Neuronal stem cell (in vitro differentiated cells): ENCODE results near the gene KIF18B. TPM values are rescaled to one million over a fixed set of nuclear protein-coding genes. Genes with fewer than 3 reads are reported as not detected.
A peak's percentile ranks its signal among the peaks of the same experiment; 100 is the strongest.

Experiments used
- DNase-seq: peaks from one replicate; pipeline ENCODE4 v3.0.0-alpha.2; 2013; ENCODE audit warnings: low spot score
- H2AFZ ChIP-seq: one replicate; pipeline ENCODE4 v1.6.1; 2013; ENCODE audit warnings: mild to moderate bottlenecking, low read length, inconsistent platforms
- H2AK5ac ChIP-seq: 2 replicates; pipeline ENCODE4 v1.6.1; 2013; ENCODE audit warnings: low read depth, mild to moderate bottlenecking, inconsistent platforms, low read length, moderate library complexity, mixed read lengths
- H2BK120ac ChIP-seq: 2 replicates; pipeline ENCODE4 v1.6.1; 2013; ENCODE audit warnings: low read depth, mild to moderate bottlenecking, inconsistent platforms, low read length, moderate library complexity, mixed read lengths
- H2BK12ac ChIP-seq: one replicate; pipeline ENCODE4 v1.6.1; 2013; ENCODE audit warnings: low read length, inconsistent platforms
- H2BK15ac ChIP-seq: 2 replicates; pipeline ENCODE4 v1.6.1; 2013; ENCODE audit warnings: mild to moderate bottlenecking, low read length, inconsistent platforms, mixed read lengths
- H2BK5ac ChIP-seq: one replicate; pipeline ENCODE4 v1.6.1; 2013; ENCODE audit warnings: inconsistent platforms, mild to moderate bottlenecking, low read length, moderate library complexity
- H3K14ac ChIP-seq: one replicate; pipeline ENCODE4 v1.6.1; 2013; ENCODE audit warnings: low read length, inconsistent platforms
- H3K18ac ChIP-seq: 2 replicates; pipeline ENCODE4 v1.6.1; 2013; ENCODE audit warnings: low read length, inconsistent platforms
- H3K23ac ChIP-seq: 2 replicates; pipeline ENCODE4 v1.6.1; 2013; ENCODE audit warnings: low read depth, mild to moderate bottlenecking, mixed read lengths, low read length, inconsistent platforms; ENCODE audit not compliant: poor library complexity
- H3K27ac ChIP-seq: replicated peaks from 3 replicates; pipeline ENCODE4 v1.5.1; 2013; ENCODE audit warnings: low read length, inconsistent platforms
- H3K27me3 ChIP-seq, 3 experiments: 2 replicates each; pipeline ENCODE4 v1.6.1; 2013; ENCODE audit warnings: low read length in 3 of 3, mild to moderate bottlenecking in 2 of 3, inconsistent platforms in 1 of 3, low read depth in 1 of 3, mixed read lengths in 1 of 3, moderate library complexity in 1 of 3; ENCODE audit not compliant: control insufficient read depth in 3 of 3, insufficient read depth in 3 of 3
- H3K36me3 ChIP-seq, 2 donors: replicated peaks in 1 of 2; 2 replicates each; pipeline ENCODE4 v1.6.1; 2013; ENCODE audit warnings: low read length in 2 of 2; ENCODE audit not compliant: control insufficient read depth in 2 of 2, insufficient read depth in 2 of 2
- H3K4ac ChIP-seq: 2 replicates; pipeline ENCODE4 v1.6.1; 2013; ENCODE audit warnings: inconsistent platforms, mild to moderate bottlenecking, low read length, moderate library complexity
- H3K4me1 ChIP-seq, 2 donors: 1 replicate in 1 of 2; 2 replicates in 1 of 2; pipeline ENCODE4 v1.6.1; 2013; ENCODE audit warnings: low read length in 2 of 2, low read depth in 1 of 2; ENCODE audit not compliant: control insufficient read depth in 2 of 2, insufficient read depth in 1 of 2
- H3K4me2 ChIP-seq: one replicate; pipeline ENCODE4 v1.6.1; 2013; ENCODE audit warnings: mild to moderate bottlenecking, low read length, inconsistent platforms; ENCODE audit not compliant: insufficient read depth, poor library complexity, severe bottlenecking
- H3K4me3 ChIP-seq, 2 donors: 2 replicates each; pipeline ENCODE4 v1.5.1; 2013; ENCODE audit warnings: low read length in 2 of 2, mild to moderate bottlenecking in 2 of 2, inconsistent platforms in 1 of 2, moderate library complexity in 1 of 2
- H3K79me1 ChIP-seq: one replicate; pipeline ENCODE4 v1.6.1; 2013; ENCODE audit warnings: low read depth, mild to moderate bottlenecking, inconsistent platforms, low read length, moderate library complexity
- H3K9ac ChIP-seq: one replicate; pipeline ENCODE4 v1.6.1; 2013; ENCODE audit warnings: mild to moderate bottlenecking, low read depth, low read length, inconsistent platforms; ENCODE audit not compliant: poor library complexity
- H3K9me3 ChIP-seq, 2 donors: replicated peaks in 1 of 2; 2 replicates each; pipeline versions ENCODE3 to v1.6.1; 2013; ENCODE audit warnings: low read length in 2 of 2, mild to moderate bottlenecking in 2 of 2, inconsistent platforms in 1 of 2, low read depth in 1 of 2, mixed read lengths in 1 of 2, moderate library complexity in 1 of 2; ENCODE audit not compliant: control insufficient read depth in 2 of 2, insufficient read depth in 1 of 2
- H4K8ac ChIP-seq: one replicate; pipeline ENCODE4 v1.6.1; 2013; ENCODE audit warnings: low read depth, mild to moderate bottlenecking, inconsistent platforms, low read length, moderate library complexity
- H4K91ac ChIP-seq: one replicate; pipeline ENCODE4 v1.6.1; 2013; ENCODE audit warnings: low read length, low read depth, mild to moderate bottlenecking, inconsistent platforms; ENCODE audit not compliant: poor library complexity
- WGBS, 2 donors: extraction: QIAGEN DNeasy Blood & Tissue Kit; methylation state at CpG; one replicate each; pipeline ENCODE4 v1.1.7; 2013; ENCODE audit warnings: missing lambda C conversion rate in 2 of 2, mixed read lengths in 1 of 2; ENCODE audit not compliant: insufficient read length in 2 of 2, insufficient replicate concordance in 1 of 2; ENCODE audit errors: extremely low coverage in 2 of 2; 5-methylcytosine and 5-hydroxymethylcytosine counted together
- polyA plus RNA-seq, 2 experiments: library from polyadenylated mRNA; stranded (reverse); fragments of 200-250 nt; gene quantifications; one replicate each; pipeline ENCODE4 v1.2.3, GENCODE V29; 2013

The KIF18B gene
- polyA plus RNA-seq (2013, experiment 1 of 2) = 32.8 TPM
- 32.5 TPM for polyA plus RNA-seq (2013, experiment 2 of 2)

- Histone ChIP-seq H3K27me3 (peaks cover 0 to 15% (median 0%) of the 10 kb centered on the region in 3 experiments), H3K27ac (peak within 1 kb of the TSS; percentile 73), H4K91ac (peak within 1 kb of the TSS; percentile 26), H2AK5ac (peak within 1 kb of the TSS; percentile 89), H3K4me1 (peaks cover 0 to 2% of the 10 kb centered on the region in 2 donors), H3K9me3 (peaks cover 1 to 5% of the 10 kb centered on the region in 2 donors), H3K36me3 (peaks cover 3 to 36% of the 10 kb centered on the region in 2 donors), H2BK12ac (no peak within 1 kb of the TSS), H3K18ac (peak within 1 kb of the TSS; percentile 96), H2BK120ac (peak within 1 kb of the TSS; percentile 65), H3K4me3 (peak within 1 kb of the TSS; percentile 80 to 100), H2BK15ac (peak within 1 kb of the TSS; percentile 54), H3K4me2 (peak within 1 kb of the TSS; percentile 75), H3K23ac (peak within 1 kb of the TSS; percentile 92), H3K14ac (peak within 1 kb of the TSS; percentile 92), H3K4ac (no peak within 1 kb of the TSS), H3K9ac (peak within 1 kb of the TSS; percentile 93), H2BK5ac (peak within 1 kb of the TSS; percentile 62), H3K79me1 (peaks cover 6% of the 10 kb centered on the region), H2AFZ (peak within 1 kb of the TSS; percentile 81), H4K8ac (peak within 1 kb of the TSS; percentile 19)
- WGBS, 2 donors = no CpG with 5 or more reads among the region's 62 CpGs
- peak; percentile 89 for DNase-seq
These were observed at the start of gene KIF18B for GRCh38 chr17:44947461-44948314. KIF18B (minus strand) TSS chr17:44947773; CDS start chr17:44936344, 11,429 bp downstream.

GRCh38 chr17:44996304-44996703 lies 48.7 kb upstream of the KIF18B start:
- H2BK15ac ChIP-seq = no peak overlapping the region

GRCh38 chr17:44995436-44996001 lies 47.9 kb upstream of the KIF18B start:
- no peak overlapping the region for H2BK15ac ChIP-seq
- H2AK5ac ChIP-seq = peak overlapping the region; percentile 48
- H3K36me3 ChIP-seq = no peaks in the 10 kb centered on the region
- no peak for DNase-seq
- no peak overlapping the region for H2BK5ac ChIP-seq
- no peak overlapping the region for H3K4me3 ChIP-seq
- H4K8ac ChIP-seq = no peak overlapping the region
- no peak overlapping the region for H4K91ac ChIP-seq
- H3K4me2 ChIP-seq = no peak overlapping the region
- H3K14ac ChIP-seq = no peak overlapping the region
- no peak overlapping the region for H2AFZ ChIP-seq
- H3K27me3 ChIP-seq = peaks cover 0 to 43% (median 0%) of the 10 kb centered on the region in 3 experiments
- H3K4me1 ChIP-seq = peaks cover 0 to 4% of the 10 kb centered on the region in 2 donors
- H3K27ac ChIP-seq = no peak overlapping the region
- H3K9me3 ChIP-seq = peaks cover 1 to 7% of the 10 kb centered on the region in 2 donors
- H2BK12ac ChIP-seq = no peak overlapping the region
- H3K23ac ChIP-seq = no peak overlapping the region
- no peak overlapping the region for H2BK120ac ChIP-seq
- no peaks in the 10 kb centered on the region for H3K79me1 ChIP-seq
- no peak overlapping the region for H3K4ac ChIP-seq
- no peak overlapping the region for H3K9ac ChIP-seq
- no peak overlapping the region for H3K18ac ChIP-seq
- WGBS, 2 donors = no CpG with 5 or more reads among the region's 11 CpGs

More at GRCh38 chr17:44996304-44996703, 48.7 kb upstream of the KIF18B start:
- no CpG with 5 or more reads among the region's 10 CpGs for WGBS, 2 donors
- Histone ChIP-seq H2AK5ac (no peak overlapping the region), H3K4me1 (peaks cover 0 to 4% of the 10 kb centered on the region in 2 donors), H3K4me3 (no peak overlapping the region), H3K27ac (no peak overlapping the region), H3K18ac (peak overlapping the region; percentile 8), H2BK120ac (no peak overlapping the region), H4K8ac (no peak overlapping the region), H3K36me3 (no peaks in the 10 kb centered on the region), H3K14ac (no peak overlapping the region), H3K4ac (peak overlapping the region; percentile 45), H2BK12ac (no peak overlapping the region), H3K4me2 (no peak overlapping the region), H3K79me1 (no peaks in the 10 kb centered on the region), H2BK5ac (no peak overlapping the region), H3K27me3 (peaks cover 0 to 41% (median 0%) of the 10 kb centered on the region in 3 experiments), H3K9ac (no peak overlapping the region), H3K9me3 (peaks cover 1 to 7% of the 10 kb centered on the region in 2 donors), H3K23ac (no peak overlapping the region), H4K91ac (no peak overlapping the region), H2AFZ (no peak overlapping the region)
- DNase-seq = no peak
